ENCODE results near the gene TPMT.

Gene TPMT

GRCh38 chr6:18107061-18107460 lies 47.8 kb downstream of the TPMT start:
- DNase-seq: no peak

GRCh38 chr6:18102783-18103509 lies 51.9 kb downstream of the TPMT start:
- DNase-seq: no peak

- DNase-seq: no peak
These were observed 53.0 kb downstream of the TPMT start for GRCh38 chr6:18101873-18102272.

GRCh38 chr6:18101271-18101670 lies 53.6 kb downstream of the TPMT start:
- DNase-seq: no peak

GRCh38 chr6:18100296-18100695 lies 54.6 kb downstream of the TPMT start:
- DNase-seq: no peak

- no peak for DNase-seq
These were observed 55.4 kb downstream of the TPMT start for GRCh38 chr6:18099511-18099910.

- DNase-seq: no peak
These were observed 58.5 kb downstream of the TPMT start for GRCh38 chr6:18096423-18096822.

- no peak for DNase-seq
These were observed 63.5 kb downstream of the TPMT start for GRCh38 chr6:18091382-18091781.

- DNase-seq: no peak
These were observed 64.5 kb downstream of the TPMT start for GRCh38 chr6:18090349-18090786.

- DNase-seq: no peak
These were observed 66.2 kb downstream of the TPMT start for GRCh38 chr6:18088419-18089296.

GRCh38 chr6:18087396-18088165 lies 67.3 kb downstream of the TPMT start:
- DNase-seq: no peak

GRCh38 chr6:18081025-18081668 lies 73.7 kb downstream of the TPMT start:
- no peak for DNase-seq

GRCh38 chr6:18080544-18080943 lies 74.3 kb downstream of the TPMT start:
- no peak for DNase-seq

- DNase-seq: no peak
These were observed 76.0 kb downstream of the TPMT start for GRCh38 chr6:18078866-18079265.

Data from activated CD8-positive, alpha-beta memory T cell treated with anti-CD3 and anti-CD28 coated beads for 24 hours (primary cell).